ENCODE data around the gene SHISA7.

DNA sequence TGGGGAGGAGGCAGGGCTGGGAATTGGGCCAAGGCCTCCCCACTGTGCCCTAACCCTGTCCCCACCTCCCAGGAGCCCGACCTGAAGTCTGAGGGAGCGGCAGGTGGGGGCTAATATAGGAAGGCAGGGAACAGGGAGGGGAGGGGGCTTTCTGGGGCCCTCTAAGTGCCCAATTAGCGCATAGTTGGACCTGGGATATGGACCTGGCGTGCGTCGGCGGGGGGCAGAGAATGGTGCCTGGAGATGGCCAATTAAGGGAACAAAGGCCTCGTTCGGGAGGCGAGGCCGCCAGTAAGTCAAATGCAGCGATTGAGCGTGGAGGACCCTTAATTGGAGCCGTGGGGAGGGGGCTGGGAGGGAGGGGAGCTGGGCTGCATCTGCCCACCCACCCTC, 21.6 kb upstream of the SHISA7 start, which contains the start of gene C19orf85:
- TF ChIP-seq, protein P1, sequence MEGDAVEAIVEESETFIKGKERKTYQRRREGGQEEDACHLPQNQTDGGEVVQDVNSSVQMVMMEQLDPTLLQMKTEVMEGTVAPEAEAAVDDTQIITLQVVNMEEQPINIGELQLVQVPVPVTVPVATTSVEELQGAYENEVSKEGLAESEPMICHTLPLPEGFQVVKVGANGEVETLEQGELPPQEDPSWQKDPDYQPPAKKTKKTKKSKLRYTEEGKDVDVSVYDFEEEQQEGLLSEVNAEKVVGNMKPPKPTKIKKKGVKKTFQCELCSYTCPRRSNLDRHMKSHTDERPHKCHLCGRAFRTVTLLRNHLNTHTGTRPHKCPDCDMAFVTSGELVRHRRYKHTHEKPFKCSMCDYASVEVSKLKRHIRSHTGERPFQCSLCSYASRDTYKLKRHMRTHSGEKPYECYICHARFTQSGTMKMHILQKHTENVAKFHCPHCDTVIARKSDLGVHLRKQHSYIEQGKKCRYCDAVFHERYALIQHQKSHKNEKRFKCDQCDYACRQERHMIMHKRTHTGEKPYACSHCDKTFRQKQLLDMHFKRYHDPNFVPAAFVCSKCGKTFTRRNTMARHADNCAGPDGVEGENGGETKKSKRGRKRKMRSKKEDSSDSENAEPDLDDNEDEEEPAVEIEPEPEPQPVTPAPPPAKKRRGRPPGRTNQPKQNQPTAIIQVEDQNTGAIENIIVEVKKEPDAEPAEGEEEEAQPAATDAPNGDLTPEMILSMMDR (IDR thresholded peaks at IDR 0.05), result no peak
- no peak for TF ChIP-seq EZH2phosphoT487 (IDR thresholded peaks at IDR 0.05)
